ENCODE results near the gene CDR2L. TPM values are rescaled to one million over a fixed set of nuclear protein-coding genes. Genes with fewer than 3 reads are reported as not detected.
A peak's percentile ranks its signal among the peaks of the same experiment; 100 is the strongest.

CDR2L gene
- total and polyA plus RNA-seq, 4 donors = 0.70 to 1.5 (median 0.94) TPM

DNA sequence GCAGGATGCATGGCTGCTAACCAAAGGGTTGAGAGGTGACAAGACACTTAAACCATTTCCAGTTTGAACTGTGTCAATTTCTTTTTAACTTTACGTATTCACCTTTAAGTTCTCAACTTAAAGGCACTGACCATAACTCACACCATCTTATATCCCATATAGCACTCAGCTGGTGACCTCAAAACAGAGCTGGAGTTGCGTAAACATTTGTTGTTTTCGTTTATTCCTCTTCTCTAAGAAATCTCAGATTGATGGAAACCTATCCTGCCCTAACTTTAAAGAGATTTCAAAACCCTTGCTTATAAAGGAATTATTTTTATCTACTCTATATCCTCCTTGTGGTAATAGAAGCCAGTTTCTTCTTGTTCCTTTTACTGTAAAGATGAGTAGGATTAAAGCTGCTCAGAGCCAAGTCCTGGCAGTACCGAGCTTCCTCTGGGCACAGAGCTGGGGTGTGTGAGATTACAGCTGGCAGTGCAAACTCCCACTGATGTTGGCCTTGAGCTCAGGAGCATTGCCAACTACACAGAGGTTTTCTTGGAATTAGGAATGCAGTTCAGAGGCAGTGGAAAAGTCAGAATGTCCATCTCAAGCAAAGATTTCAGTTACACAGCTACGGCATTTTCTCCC, 60.9 kb downstream of the CDR2L start:
- H3K9ac ChIP-seq (ENCODE audit: low read depth in 1 of 2, low read length in 2 of 2) = peak overlapping the region in 1 of 2 donors; percentile 94

DNA sequence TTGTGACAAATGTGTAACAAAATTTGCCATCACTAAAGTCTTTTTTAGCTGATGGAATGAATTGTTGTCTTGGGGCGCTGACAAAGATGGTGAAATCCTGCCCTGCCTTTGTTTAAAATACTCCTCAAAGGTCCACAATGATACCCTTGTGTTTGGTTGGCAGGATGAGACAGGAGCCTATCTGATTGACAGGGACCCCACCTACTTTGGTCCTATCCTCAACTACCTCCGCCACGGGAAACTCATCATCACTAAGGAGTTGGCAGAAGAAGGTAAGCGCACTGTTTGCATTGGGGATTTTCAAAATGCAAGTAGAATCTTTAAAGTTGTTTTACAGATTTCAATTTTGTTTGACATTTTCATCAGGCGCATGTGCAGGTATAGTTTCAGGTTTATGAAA, 61.6 kb downstream of the CDR2L start:
- 92% methylated on average over 5 of the region's 5 CpGs for WGBS
- Histone ChIP-seq H3K27ac (ENCODE audit: low read depth in 1 of 2, low read length in 2 of 2) (no peak overlapping the region), H3K4me1 (ENCODE audit: control insufficient read depth in 4 of 4, insufficient read depth in 4 of 4, low read length in 3 of 4) (peaks cover 5 to 18% (median 16%) of the 10 kb centered on the region in 4 donors)

More for the DNA sequence above, 60.9 kb downstream of the CDR2L start:
- H3K4me1 ChIP-seq (ENCODE audit: control insufficient read depth in 4 of 4, insufficient read depth in 4 of 4, low read length in 3 of 4) = peaks cover 5 to 18% (median 16%) of the 10 kb centered on the region in 4 donors
- peaks cover 3 to 8% (median 7%) of the 10 kb centered on the region in 4 donors for H3K36me3 ChIP-seq (ENCODE audit: control insufficient read depth in 4 of 4, insufficient read depth in 3 of 4, low read depth in 1 of 4, low read length in 3 of 4)
- peak overlapping the region; percentile 70 to 95 (median 92) for H3K4me3 ChIP-seq (ENCODE audit: low read depth in 1 of 3, low read length in 3 of 3)
- TF ChIP-seq RXRA (IDR thresholded peaks at IDR 0.05) (peak in 1 of 2 donors; percentile 30), REST (IDR thresholded peaks at IDR 0.05) (no peak), RAD21 (IDR thresholded peaks at IDR 0.05) (peak in 1 of 2 donors; percentile 22), EGR1 (IDR thresholded peaks at IDR 0.05; ENCODE audit: low read depth in 2 of 2) (no peak), JUND (IDR thresholded peaks at IDR 0.05) (no peak), GABPA (IDR thresholded peaks at IDR 0.05 in 1 of 2, conservative IDR thresholded peaks at IDR 0.05 in 1 of 2) (no peak), HNF4A (conservative IDR thresholded peaks at IDR 0.05) (peak in 1 of 2 donors; percentile 50), ATF3 (IDR thresholded peaks at IDR 0.05) (no peak), TAF1 (conservative IDR thresholded peaks at IDR 0.05) (no peak), SP1 (IDR thresholded peaks at IDR 0.05) (peak; percentile 26), MAX (IDR thresholded peaks at IDR 0.05) (no peak), HNF4G (IDR thresholded peaks at IDR 0.05) (no peak), YY1 (IDR thresholded peaks at IDR 0.05) (no peak), FOXA1 (IDR thresholded peaks at IDR 0.05) (no peak)
- TF ChIP-seq, protein P1, sequence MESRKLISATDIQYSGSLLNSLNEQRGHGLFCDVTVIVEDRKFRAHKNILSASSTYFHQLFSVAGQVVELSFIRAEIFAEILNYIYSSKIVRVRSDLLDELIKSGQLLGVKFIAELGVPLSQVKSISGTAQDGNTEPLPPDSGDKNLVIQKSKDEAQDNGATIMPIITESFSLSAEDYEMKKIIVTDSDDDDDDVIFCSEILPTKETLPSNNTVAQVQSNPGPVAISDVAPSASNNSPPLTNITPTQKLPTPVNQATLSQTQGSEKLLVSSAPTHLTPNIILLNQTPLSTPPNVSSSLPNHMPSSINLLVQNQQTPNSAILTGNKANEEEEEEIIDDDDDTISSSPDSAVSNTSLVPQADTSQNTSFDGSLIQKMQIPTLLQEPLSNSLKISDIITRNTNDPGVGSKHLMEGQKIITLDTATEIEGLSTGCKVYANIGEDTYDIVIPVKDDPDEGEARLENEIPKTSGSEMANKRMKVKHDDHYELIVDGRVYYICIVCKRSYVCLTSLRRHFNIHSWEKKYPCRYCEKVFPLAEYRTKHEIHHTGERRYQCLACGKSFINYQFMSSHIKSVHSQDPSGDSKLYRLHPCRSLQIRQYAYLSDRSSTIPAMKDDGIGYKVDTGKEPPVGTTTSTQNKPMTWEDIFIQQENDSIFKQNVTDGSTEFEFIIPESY (IDR thresholded peaks at IDR 0.05) = no peak
- H3K27ac ChIP-seq (ENCODE audit: low read depth in 1 of 2, low read length in 2 of 2) = peak overlapping the region; percentile 46 to 72
- DNase-seq (ENCODE audit: low spot score) = no peak
- no peaks in the 10 kb centered on the region for H3K27me3 ChIP-seq (ENCODE audit: control insufficient read depth in 4 of 4, insufficient read depth in 4 of 4, low read length in 3 of 4)
- 23% methylated on average over 5 of the region's 5 CpGs for WGBS
- no peaks in the 10 kb centered on the region for H3K9me3 ChIP-seq (ENCODE audit: control insufficient read depth in 4 of 4, low read length in 3 of 4)

More for the DNA sequence above, 61.6 kb downstream of the CDR2L start:
- no peak overlapping the region for H3K9ac ChIP-seq (ENCODE audit: low read depth in 1 of 2, low read length in 2 of 2)
- H3K4me3 ChIP-seq (ENCODE audit: low read depth in 1 of 3, low read length in 3 of 3) = no peak overlapping the region
- no peak for DNase-seq (ENCODE audit: low spot score)
- no peak for TF ChIP-seq TAF1 (conservative IDR thresholded peaks at IDR 0.05)
- no peak for TF ChIP-seq JUND (IDR thresholded peaks at IDR 0.05)
- no peak for TF ChIP-seq CTCF (IDR thresholded peaks at IDR 0.05; ENCODE audit: low read depth, low read length, missing input control)
- TF ChIP-seq FOXA2 (IDR thresholded peaks at IDR 0.05) = no peak
- TF ChIP-seq FOXA1 (IDR thresholded peaks at IDR 0.05) = no peak
- no peak for TF ChIP-seq SP1 (IDR thresholded peaks at IDR 0.05)
- no peak for TF ChIP-seq YY1 (IDR thresholded peaks at IDR 0.05)
- TF ChIP-seq HNF4A (conservative IDR thresholded peaks at IDR 0.05) = no peak
- H3K36me3 ChIP-seq (ENCODE audit: control insufficient read depth in 4 of 4, insufficient read depth in 3 of 4, low read depth in 1 of 4, low read length in 3 of 4) = peaks cover 3 to 11% (median 7%) of the 10 kb centered on the region in 4 donors
- no peaks in the 10 kb centered on the region for H3K27me3 ChIP-seq (ENCODE audit: control insufficient read depth in 4 of 4, insufficient read depth in 4 of 4, low read length in 3 of 4)
- H3K9me3 ChIP-seq (ENCODE audit: control insufficient read depth in 4 of 4, low read length in 3 of 4) = no peaks in the 10 kb centered on the region
